NCI-H345 (cell line): Measurements from ENCODE around the gene TTC39A.
"Not testable (repeated sequence)": the region's sequence is repeated elsewhere in the genome, so short reads cannot be mapped to it uniquely, and the experiment has no call there.

Source experiments
- DNase-seq: peaks from one replicate; lab custom pipeline; 2025; lab: John Stamatoyannopoulos, UW

The TTC39A gene

DNA sequence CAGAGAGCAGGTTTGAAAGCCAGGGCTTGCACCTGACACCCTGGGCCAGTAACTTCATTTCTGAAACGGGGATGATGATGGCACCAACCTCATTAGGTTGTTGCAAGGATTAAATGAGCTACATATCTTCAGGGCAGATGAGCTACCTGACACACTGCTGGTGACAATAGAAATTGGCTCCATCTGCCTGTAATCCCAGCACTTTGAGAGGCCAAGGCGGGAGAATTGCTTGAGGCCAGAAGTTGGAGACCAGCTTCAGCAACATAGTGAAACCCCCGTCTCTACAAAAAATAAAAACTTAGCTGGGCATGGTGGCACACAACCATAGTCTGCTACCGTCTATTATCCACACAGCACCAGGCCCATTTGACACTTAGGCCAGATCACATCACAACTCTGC lies 6.3 kb upstream of the TTC39A start:
- no peak for DNase-seq

DNA sequence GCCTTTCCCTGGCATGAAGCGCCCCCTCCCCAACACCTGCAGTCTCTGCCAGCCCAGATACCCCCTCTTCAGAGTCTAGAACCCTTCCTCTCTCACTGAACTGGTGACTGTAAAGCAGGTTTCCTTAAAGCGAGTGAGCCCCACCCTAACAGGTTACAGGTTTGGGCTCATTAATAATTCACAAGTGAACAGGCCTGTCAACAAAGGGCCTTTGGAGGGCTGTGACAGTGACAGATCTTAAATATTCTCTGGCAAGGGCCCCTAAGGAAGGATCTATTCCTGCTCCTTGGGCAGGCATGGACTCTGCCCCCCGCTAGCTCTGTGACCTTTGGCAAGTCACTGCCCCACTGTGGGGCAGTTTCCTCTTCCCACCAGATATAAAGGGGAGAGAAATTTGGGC lies 5.6 kb upstream of the TTC39A start:
- DNase-seq: no peak

DNA sequence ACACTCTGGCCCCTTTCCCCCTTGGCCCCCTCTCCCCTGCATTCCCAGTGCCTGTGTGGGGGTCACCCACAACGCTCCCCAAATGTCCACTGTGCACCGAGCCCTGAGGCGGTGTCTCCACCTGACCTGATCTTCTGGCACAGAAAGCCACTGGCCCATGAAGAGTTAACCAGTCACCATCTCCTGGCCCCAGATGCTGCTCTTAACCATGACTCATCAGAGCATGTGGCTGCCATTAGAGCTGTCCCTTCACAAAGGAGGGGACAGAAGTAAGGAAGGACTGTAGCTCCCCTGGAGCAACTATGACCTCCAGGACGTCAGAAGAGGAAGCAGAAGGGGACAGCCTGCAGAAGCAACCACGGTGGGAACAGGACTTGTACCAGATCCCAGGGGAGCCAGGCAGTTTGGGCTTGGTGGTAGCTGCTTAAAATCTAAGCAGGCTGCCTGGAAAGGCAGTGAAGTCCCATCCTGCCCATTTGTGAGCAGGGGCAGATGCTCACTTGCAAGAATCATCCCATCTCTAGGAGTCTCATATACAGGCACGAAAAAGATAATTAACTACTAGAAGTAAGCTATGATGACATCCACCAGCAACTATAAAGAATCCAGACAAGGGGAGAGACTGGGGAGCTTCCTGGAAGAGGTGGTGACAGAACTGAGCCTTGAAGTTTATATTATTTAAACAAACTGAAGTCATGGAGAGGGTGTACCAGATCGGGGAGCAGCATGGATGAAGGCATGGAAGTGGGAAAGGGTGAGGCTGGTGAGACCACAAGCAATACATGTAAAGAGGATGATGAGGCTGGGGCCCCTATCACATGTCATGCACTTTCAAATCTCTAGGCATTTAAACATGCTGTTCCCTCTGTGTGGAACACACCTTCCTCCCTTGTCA lies 1.1 kb upstream of the TTC39A start:
- peak; percentile 47 for DNase-seq

DNA sequence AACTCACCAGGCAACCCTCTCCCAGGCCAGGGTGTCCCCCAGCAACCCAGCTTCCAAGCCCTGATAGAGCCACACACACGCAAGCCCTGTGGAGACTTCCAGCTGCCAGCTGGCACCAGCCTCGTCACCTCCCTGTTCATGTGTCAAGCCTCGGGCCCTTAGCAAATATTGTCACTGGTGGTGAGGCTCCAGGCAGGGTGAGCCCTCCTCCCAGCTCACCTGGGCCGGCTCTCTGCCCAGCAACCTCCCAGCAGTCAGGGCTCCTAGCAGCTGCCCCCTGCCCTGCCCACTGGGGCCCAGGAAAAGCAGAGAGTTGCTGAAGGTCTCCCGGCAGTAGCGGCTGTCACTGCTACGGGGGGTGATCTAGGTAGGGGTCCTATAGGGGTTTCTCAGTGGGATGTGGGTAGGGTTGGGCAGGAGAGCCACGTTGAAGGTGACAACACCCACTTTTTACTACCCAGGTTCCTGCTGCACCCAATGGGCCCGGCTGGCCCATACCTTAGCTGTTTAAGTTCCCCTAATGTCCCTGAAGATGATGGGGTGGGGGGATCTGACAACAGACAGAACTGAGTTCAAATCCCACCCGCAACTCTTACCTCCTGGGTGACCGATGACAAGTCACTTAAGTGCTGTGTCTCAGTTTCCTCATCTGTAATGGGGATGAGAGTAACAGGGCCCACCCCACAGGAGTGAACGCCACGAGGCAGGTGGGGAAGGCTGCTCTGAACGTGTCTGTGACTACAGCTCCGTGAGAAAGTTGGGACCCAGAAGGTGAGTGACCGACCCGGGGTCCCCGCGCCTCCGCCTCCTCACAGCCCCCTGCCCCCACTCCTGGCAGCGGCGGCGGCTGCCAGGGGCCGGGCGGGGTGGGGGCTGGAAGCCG lies 678 bp downstream of the TTC39A start:
- peak; percentile 77 for DNase-seq

DNA sequence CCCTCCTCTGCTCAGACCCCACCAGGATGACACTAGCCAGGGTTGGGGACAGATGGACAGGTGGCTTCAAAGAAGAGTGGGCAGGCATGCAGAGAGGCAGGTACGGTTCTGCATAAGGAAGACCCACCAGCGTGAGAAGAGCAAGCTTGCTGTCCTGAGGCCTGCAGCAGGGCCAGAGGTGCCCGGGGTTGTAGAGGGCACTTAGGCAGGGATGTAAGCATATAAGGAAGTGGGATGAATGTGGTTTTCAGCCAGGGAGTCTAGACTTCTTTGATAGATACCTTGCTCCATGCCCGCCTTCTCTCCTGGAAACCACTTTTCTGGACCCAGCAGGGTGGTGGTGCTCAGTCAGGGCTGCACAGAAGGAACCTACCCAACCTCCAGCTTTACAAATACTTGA lies 1.4 kb downstream of the TTC39A start:
- no peak for DNase-seq

DNA sequence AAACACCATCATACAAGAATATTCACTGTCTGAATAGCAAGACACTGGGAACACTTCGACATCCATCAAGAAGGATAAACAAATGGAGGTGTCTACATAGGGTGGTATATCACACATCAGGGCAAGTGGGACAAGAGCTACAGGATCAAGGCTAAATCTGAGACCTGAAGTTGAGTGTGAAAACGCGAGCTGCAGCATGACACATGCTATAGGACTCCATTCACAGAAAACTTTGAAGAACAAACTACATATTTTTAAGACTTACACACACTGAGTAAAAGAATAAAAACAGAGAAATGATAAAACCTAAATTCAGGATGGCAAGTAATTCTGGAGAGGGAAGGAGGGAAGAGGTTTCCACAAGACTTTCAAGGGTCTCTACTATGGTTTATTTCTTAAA lies 2.1 kb downstream of the TTC39A start:
- no peak for DNase-seq

DNA sequence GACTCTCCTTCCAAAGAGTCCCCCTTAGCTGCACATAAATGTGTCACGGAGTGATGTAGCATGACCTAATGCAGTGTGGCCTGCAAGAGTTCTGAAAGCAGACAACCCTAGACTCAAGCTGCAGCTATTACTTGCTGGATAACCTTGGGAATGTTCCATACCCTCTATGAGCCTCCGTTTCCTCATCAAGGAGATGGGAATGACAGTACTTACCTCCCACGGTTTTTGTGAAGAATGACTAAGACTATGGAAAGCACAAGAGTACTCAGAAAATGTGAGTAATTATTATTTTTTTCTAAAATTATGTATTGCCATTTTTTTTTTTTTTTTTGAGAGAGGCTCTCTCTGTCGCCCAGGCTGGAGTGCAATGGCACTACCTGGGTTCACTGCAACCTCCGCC lies 3.0 kb downstream of the TTC39A start:
- DNase-seq: no peak

DNA sequence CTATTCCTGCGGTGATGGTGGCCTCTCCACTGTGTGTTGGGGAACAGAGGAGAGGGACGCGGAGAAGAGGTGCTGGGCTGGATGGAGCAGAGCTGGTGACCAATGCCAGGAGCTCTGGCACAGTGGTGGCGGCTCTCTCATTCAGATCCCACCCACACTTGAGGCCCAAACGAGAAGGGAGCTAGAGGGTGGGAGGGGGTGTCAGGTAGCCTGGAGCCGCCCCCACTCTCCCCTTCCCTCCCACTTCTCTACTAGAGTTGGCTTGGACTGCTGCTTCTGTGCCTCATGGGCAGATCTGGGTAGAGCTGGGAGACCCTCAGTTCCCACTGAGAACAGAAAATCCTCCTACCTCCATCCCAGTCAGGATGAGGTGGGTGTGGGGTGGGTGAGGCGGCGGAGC lies 3.5 kb downstream of the TTC39A start:
- DNase-seq: no peak

DNA sequence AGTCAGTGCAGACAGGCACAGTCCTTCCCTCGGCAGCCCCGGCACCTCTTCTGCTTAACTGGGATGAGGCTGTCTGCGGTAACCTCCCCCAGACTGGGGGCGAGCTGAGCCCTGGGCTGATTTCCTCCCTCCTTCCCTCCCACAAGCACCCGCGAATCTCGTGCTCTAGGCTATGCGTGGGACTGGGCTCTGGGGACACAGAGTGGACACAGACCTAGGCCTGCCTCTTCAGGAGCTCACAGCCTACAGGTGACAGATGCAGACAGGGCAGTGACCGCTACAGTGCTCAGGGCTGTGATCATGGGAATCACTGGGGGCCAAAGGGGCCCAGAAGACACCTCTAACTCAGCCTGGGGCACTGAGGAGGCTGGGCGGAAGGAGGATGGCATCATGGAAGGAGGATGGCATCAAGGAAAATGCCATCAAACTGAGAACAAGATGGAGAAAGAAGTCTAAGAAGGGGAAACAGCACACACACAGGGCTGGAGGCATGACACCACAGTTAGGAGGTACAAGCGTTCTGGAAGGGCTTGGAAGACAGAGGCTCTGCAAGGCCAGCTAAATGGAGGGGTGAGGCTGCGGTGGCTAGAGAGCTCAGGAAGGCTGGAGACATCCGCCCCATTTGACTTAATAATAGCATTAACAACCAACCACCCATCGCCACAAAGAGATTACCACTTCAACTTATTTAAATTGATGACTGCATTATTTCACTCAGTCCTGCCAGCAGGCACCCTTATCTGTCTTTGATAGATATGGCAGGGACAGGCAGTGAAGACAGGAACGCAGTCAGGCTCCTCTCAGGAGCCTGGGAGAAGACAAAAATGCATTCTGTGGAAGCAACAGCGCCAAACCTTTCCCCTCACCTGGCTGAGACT lies 4.2 kb downstream of the TTC39A start:
- DNase-seq: no peak

DNA sequence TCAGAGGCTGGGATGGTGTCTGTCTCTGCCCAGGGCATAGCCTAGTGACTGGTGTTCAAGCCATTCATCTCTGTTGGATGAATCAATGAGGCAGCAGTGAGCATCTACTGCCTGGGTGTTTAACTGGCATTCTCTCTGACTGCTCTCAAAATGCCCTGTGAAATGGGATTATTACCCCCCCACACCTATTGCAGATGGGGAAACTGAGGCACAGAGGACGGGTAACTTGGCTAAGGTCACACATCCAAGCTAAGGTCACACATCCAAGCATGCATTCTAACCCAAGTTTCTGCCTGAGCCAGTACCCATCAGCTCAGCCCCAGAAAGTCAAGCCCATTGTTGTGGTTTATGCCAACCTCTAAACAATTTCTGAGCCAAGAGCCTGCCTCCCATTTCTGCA lies 5.0 kb downstream of the TTC39A start:
- no peak for DNase-seq

DNA sequence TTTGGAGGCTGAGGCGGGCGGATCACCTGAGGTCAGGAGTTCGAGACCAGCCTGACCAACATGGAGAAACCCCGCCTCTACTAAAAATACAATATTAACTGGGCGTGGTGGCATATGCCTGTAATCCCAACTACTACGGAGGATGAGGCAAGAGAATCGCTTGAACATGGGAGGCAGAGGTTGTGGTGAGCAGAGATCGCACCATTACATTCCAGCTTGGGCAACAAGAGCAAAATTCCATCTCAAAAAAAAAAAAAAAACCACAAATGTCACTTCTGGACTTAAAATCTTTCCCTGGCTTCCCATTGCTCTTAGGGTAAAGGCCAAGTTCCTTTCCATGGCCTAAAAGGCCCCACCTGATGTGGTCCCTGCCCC lies 5.4 kb downstream of the TTC39A start:
- not testable (repeated sequence) for DNase-seq

DNA sequence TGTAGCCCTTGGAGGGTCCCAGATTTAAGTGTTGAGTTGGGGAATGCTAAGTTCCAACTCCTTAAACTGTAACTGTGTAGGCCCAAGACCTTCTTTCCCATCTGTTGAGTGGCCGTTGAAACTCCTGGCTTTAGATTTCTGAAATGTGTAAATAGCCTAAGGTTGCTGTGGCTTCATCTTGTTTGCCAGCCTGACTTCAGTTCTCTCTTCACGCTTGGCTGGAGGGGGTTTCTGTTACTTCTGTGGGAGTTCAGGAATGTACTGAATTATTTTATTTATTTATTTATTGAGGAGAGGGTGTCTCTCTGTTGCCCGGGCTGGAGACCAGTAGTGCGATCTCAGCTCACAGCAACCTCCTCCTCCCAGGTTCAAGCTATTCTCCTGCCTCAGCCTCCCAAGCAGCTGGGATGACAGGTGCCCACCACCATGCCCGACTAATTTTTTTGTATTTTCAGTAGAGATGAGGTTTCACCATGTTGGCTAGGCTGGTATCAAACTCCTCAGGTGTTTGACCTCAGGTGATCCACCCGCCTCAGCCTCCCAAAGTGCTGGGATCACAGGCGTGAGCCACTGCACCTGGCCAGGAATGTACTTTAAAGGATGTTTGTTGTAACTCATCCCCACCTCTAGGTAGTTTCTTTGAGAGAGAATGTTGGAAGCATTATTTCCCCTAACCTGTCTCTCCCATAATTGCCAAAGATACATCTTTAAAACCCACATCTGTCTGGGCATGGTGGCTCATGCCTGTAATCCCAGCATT lies 5.9 kb downstream of the TTC39A start:
- no peak for DNase-seq

DNA sequence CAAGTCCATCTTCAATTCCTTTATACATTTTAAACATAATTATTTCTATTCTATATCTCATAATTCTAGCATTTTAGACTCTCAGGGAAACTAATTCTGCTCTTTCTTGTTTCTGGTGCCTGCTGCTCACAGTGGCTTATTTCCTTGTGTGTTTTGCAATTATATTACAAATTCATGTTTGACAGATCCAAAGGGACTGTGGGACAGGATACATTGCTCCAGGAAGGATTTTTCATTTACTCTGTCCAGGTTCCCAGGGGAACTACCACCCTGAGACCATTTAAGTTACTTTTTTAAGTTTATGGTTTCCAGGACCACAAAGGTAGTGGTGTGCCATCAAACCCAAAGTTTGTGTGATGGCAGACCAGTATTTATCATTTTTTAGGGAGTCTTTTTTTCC lies 6.6 kb downstream of the TTC39A start:
- DNase-seq: no peak

DNA sequence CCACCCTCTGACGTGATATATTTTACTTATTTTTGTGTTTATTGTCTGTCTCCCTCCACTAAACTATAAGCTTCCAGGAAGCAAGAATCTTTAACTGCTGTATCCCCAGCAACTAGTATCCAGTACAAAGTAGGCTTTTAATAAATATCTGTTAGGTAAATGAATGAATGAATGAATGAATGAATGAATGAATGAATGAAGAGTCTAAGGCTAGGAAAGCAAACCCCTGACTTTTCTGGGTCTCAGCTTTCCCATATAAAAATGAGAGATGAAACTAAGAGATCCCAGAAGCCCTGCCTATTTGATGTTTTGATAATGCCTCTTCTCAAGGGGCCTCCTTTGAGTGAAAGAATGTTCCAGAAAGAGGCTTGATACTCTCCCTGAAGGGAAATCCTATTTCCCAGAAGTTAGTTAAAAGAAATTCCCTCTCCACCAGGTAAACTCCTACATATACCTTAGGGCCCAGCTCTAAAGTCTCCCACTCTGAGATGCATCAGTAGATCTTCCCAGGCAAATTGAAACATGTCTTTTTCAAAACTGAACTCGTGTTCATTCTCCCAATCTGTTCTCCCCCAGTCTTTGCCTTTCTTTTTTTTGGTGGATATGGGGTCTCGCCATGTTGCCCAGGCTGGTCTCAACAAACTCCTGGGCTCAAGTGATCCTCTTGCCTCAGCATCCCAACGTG lies 7.8 kb downstream of the TTC39A start:
- no peak for DNase-seq

DNA sequence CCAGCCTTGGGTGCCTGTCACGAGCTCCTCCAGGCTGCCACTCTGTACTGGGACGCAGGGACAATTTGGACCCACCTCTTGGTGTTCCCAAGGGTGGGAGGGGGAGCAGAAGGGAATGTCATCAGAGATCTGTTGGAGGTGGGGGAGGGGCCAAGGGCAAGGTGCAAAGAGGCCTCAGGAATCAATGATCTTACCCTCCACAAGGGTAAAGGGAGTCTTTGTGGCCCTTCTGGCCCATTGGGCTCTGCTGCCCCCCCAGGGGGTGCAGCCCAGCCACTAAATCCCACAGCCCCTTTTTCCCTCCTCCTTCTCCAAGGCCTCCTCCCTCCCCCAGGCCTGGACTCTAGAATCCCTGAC lies 8.5 kb downstream of the TTC39A start:
- no peak for DNase-seq

DNA sequence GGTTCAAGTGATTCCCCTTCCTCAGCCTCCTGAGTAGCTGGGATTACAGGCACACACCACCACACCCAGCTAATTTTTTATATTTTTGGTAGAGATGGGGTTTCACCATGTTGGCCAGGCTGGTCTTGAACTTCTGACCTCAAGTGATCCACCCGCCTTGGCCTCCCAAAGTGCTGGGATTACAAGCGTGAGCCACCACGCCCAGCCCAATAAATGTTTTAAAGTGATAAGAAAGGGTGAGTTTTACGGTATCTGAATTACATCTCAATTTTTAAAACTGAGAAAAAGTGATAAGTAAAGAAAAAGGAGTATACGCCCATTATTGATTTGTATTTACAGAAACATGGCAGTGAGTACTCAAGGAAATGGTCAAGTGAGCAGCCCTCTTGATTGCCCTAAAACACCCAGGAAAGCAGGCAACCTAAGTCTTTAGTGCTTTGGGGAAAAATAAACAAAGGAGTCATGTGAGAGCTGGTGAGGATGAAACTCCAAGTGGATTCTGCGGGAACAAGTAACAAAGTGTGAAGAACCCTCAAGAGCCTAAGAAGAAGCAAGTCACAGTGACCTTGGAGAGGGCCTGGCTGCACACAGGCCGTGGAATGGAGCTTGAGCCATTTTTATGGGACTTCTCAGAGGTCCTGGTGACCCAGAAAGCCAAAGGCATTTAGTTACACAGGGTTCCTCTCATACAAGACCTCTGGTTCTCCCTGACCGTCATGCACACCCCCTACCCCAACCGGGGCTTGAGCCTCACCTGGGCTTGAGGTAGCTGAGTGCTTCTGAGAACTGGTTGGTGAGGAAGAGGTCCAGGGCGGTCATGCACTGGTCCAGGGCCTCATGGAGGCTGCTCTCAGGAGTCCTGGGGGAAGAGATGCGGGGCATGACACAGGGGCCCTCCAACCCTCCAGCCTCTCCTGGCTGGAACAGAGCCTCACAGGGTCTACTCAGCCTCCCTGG lies 9.1 kb downstream of the TTC39A start:
- DNase-seq: no peak

DNA sequence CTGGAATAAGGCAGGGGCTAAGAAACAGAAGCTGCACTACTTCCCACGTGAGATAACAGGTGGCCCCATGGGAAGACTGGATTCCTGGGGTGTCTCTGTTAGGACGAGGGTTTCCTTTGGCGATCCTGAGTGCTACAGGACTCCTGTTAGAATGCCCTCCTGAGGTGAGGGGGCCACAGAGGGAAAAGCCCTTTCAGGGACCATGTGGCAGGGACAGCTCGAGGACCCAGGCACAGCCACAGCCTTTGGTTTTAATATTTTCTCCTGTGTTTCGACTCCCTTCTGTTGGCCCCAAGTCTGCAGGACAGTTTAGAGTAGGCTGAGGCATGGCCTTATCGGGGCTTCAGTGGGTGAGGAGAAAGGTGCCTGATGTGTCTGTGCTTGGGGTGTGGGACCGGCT lies 12.6 kb downstream of the TTC39A start:
- no peak for DNase-seq

DNA sequence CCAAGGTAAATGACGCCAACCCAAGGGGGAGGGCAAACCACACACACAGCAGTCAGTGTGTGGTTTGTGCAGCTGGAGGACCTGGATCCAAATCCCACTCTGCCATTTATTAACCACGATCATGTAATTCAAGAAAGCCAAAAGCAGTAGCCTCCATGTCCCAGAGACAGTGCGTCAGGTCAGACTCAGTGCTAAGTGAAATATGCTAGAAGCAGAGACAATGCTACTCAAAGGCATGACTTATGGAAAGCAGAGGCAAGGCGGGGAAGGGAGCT lies 13.6 kb downstream of the TTC39A start:
- DNase-seq: no peak

DNA sequence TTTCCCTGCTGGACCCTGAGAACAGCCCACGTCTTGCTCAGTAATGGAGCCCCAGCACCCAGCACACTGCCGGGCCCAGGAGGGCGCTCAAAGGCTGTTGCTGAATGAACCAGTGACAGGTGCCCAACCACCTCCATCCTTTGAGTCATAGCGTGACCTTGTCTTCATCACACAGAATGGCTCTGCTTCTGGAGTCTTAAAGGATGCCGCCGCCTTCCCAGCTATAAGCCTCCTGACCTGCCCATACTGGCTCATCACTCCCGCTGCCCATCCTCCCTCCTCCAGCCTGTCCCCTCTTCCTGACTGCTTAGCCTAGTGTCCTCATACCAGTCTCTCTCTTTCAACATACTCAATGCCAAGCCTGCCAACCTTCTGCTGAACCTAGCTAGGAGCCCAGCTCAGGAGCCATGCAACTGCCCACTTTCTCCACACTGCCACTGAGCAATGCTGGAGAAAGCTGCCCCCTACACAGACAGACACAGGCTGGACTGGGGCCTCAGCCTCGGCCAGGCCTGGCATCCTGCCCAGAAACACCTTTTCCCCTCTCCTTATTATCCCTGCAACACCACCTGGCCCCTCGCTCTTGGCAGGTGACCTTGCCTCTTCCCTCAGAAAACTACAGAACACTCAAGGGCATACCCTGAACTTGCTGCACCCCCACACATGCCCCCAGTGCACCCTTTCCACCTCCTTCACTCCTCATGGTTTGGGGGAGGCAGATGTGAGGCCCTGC lies 14.1 kb downstream of the TTC39A start:
- peak; percentile 9 for DNase-seq
